GM18858 (cell line): ENCODE results near the gene PIGN.

Experiments
- ATAC-seq: cut with Tn5 transposase; IDR thresholded peaks from one replicate; pipeline ENCODE4 v1.9.1; 2021; ENCODE audit not compliant: unreplicated experiment

The PIGN gene

GRCh38 chr18:62186774-62187542, at the start of gene PIGN, which contains the start of gene RELCH:
TSS of gene PIGN (minus strand) at chr18:62187056. CDS start at chr18:62161353, 25,703 bp downstream.
TSS of gene RELCH (plus strand) at chr18:62187255. CDS start at chr18:62187506, 251 bp downstream.
- peak; percentile 73 for ATAC-seq

GRCh38 chr18:62236252-62236651, 49.4 kb upstream of the PIGN start:
- no peak for ATAC-seq

GRCh38 chr18:62226047-62226446, 39.2 kb upstream of the PIGN start:
- ATAC-seq = no peak

GRCh38 chr18:62224229-62224628, 37.4 kb upstream of the PIGN start:
- no peak for ATAC-seq

GRCh38 chr18:62214790-62215189, 27.9 kb upstream of the PIGN start:
- no peak for ATAC-seq

GRCh38 chr18:62211325-62211828, 24.5 kb upstream of the PIGN start:
- ATAC-seq = no peak

GRCh38 chr18:62210138-62210537, 23.3 kb upstream of the PIGN start:
- ATAC-seq = no peak

GRCh38 chr18:62209046-62209445, 22.2 kb upstream of the PIGN start:
- ATAC-seq = no peak

GRCh38 chr18:62206593-62206992, 19.7 kb upstream of the PIGN start:
- no peak for ATAC-seq

- no peak for ATAC-seq
These were observed 19.0 kb upstream of the PIGN start for GRCh38 chr18:62205824-62206223.

GRCh38 chr18:62201870-62202269, 15.0 kb upstream of the PIGN start:
- no peak for ATAC-seq

- no peak for ATAC-seq
These were observed 13.5 kb upstream of the PIGN start for GRCh38 chr18:62200121-62200914.

GRCh38 chr18:62199629-62200028, 12.8 kb upstream of the PIGN start:
- no peak for ATAC-seq

- ATAC-seq = no peak
These were observed 11.4 kb upstream of the PIGN start for GRCh38 chr18:62198259-62198658.

GRCh38 chr18:62196980-62197379, 10.1 kb upstream of the PIGN start:
- ATAC-seq = no peak

GRCh38 chr18:62196079-62196478, 9.2 kb upstream of the PIGN start:
- ATAC-seq = no peak

- no peak for ATAC-seq
These were observed 2.4 kb upstream of the PIGN start for GRCh38 chr18:62189208-62189607.

- no peak for ATAC-seq
These were observed 971 bp upstream of the PIGN start for GRCh38 chr18:62187543-62188510.

- no peak for ATAC-seq
These were observed 420 bp downstream of the PIGN start for GRCh38 chr18:62186499-62186773.

- no peak for ATAC-seq
These were observed 3.2 kb downstream of the PIGN start for GRCh38 chr18:62183578-62184195.

- no peak for ATAC-seq
These were observed 4.6 kb downstream of the PIGN start for GRCh38 chr18:62182220-62182619.
